Left renal cortex interstitium (tissue), 4 donors: Measurements from ENCODE around the gene SLC39A11. TPM values are rescaled to one million over a fixed set of nuclear protein-coding genes. Genes with fewer than 3 reads are reported as not detected.

Source experiments
- DNase-seq, 4 donors: peaks; one replicate each; pipeline ENCODE4 v3.0.0-alpha.2; 2013; ENCODE audit warnings: low read depth in 4 of 4, low spot score in 2 of 4, missing footprints in 1 of 4
- polyA plus RNA-seq, 4 donors: library from polyadenylated mRNA; unstranded; fragments of 120-200 nt; gene quantifications; one replicate each; pipeline ENCODE4 v1.2.1, GENCODE V29; 2013; ENCODE audit not compliant: insufficient read length in 4 of 4

The SLC39A11 gene
- polyA plus RNA-seq, 4 donors = 23.6 to 28.4 (median 26.0) TPM

DNA sequence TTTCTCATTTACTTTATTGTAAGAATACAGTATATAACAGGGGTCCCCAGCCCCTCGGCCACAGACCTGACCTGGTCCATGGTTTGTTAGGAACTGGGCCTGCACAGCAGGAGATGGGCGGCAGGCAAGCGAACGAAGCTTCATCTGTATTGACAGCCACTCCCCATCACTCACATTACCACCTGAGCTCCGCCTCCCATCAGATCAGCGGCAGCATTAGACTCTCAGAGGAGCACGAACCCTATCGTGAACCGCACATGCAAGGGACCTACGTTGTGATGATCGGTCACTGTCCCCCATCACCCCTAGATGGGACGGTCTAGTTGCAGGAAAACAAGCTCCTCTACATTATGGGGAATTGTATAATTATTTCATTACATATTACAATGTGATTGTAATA, 410.6 kb downstream of the SLC39A11 start:
- no peak for DNase-seq

- no peak for DNase-seq
Observed at GRCh38 chr17:72677714-72678390, 414.6 kb downstream of the SLC39A11 start.

- no peak for DNase-seq
Observed at GRCh38 chr17:72677108-72677507, 415.4 kb downstream of the SLC39A11 start.

DNA sequence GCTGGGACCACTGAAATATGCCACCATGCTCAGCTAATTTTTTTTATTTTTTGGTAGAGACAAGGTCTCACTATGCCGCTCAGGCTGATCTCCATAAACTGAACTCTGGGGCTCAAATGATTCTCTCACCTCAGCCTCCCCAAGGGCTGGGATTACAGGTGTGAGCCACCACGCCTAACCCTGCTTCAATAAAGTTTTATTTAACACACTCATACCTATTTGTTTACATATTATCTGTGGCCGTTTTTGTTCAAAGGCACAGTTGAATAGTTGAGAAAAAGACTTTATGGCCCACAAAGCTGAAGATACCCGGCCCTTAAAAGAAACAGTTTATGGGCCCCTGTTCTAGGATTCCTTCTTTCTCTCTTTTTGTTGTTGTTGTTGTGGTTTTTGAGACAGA, 419.8 kb downstream of the SLC39A11 start:
- no peak for DNase-seq

DNA sequence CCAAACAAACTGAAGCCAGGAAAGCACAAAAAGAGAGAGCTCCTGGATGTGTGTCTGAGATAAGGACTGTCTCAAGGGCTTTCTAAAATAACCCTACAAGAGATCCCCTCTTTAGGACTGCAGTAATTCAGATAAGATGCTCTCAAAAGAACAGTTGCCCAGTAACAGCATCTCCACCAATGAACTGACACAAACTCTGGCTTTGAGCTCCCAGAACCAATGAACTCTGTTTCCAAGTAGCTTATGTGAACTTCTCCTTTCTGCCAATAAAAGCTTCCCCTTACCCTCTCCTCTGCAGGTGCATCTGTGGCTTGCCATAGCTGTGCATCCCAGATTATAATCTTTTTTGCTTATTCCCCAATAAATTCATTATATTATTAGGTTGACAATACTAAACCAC, 421.5 kb downstream of the SLC39A11 start:
- no peak for DNase-seq

DNA sequence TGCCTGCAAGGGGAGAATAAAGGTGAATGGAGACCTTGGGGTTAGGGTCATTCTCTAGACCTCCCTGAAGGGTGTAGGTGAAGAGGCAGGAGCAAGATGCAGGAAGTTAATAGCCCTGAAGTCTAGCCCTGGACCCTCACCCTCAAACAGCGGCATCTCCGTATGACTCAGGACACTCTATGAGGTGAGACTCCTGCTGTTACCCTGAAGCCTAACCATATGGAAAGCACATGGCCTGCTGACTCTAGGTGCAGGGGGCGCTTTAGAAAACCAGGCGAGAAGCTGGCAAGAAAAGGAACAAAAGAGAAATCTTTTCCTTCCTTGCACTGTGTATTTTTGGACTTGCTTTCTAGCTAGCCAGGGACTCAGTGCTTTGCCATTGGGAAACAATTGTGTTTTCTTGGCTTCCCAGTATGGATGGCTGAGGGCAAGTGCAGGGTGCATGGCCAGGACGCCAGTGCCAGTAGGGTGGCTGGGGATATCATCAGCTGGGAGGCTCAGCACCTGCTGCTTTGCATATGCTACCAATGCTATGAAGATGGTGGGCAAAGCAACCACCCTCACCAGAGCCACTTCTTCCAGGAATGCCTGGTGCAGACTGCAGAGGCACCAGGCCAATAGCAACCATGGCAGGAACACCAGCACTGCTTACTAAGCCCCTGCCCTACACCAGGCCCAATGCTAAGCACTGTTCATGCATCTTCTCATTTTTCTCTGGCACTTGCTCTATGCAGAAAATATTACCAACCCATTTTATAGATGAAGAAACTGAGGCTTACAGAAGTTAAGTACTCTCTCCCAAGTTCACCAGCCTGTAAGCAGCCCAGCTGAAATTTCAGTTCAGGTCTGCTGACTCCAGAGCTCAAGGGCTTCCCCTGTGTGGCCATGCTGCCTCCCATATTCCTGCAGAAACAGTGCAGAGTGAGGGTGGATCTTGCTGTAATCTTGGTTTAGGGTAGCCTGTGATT, 425.1 kb downstream of the SLC39A11 start:
- no peak for DNase-seq

GRCh38 chr17:72665852-72666851, 426.3 kb downstream of the SLC39A11 start:
- peak in 2 of 4 donors; percentile 13 to 20 for DNase-seq

DNA sequence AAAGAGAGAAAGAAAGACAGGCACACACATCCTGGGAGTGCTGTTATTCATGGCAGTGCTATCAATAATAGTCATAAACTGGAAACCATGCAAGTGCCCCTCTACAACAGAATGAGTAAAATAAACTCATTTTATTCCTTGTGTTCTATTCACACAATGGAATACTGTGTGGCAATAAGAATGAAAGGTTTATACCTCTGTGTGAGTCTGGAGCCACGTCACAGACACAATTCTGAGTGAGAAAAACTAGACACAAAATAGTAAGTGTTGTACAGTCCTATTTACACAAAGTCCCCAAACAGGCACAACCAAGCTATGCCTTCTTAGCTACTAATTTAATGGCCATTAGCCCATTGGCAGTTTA, 429.7 kb downstream of the SLC39A11 start:
- DNase-seq = no peak

- DNase-seq = no peak
Observed at GRCh38 chr17:72661945-72662826, 430.3 kb downstream of the SLC39A11 start.

DNA sequence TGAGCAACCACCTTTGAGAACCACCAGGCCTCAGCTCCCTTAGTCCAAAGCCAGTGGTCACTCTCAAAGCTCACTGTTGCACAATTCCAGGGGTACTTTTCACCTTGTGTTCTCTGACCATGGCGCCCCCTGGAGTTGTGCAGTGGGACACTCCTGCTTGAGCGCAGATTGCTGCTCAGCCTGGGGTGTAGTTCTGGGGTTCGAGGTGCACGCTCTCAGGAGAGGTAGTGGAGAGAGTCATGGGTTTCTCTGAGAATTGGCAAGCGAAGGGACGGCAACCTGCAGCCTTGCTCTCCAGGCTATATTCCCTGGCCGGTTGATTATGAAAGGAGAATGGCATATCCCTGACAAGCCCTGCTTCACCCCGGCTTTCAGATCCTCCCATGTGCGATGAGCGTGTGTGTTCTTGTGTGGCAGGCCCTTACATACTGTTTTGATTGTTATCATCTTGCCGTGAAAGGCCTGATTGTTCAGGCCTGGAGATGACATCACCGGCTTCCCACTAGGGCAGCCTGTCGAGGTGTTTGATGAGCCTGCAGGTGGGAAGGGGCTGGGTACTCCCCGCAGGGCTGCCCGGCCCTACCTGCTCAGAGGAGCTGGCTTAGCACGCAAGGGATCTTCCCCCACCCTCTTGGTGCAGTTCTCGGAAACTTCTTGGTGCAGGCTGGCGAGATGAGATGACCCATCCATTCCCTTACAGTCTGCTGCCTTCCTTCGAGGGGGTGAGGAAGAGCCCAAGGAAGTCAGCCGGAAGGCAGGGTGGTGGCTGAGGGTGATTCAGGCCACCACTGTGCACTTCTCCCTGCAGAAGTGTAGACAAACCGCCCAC, 431.2 kb downstream of the SLC39A11 start:
- DNase-seq = no peak

- DNase-seq = no peak
Observed at GRCh38 chr17:72660274-72661115, 432.0 kb downstream of the SLC39A11 start.

DNA sequence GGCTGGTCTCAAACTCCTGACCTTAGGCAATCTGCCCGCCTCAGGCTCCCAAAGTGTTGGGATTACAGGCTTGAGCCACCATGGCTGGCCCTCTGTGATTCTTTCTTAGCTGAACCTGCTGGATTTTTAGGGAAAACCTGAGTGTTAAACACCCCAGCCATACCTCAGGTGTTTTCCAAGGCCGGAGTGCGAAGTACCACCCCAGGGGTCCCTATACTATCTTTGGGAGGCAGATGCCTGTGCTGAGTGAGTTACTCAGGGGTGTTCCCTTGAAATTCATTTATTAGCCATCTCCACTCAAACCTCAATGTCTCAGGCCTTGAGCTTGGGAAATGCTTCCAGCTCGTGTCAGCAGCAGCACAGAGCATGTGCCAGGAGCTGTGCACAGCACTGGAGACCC, 432.7 kb downstream of the SLC39A11 start:
- DNase-seq = no peak

DNA sequence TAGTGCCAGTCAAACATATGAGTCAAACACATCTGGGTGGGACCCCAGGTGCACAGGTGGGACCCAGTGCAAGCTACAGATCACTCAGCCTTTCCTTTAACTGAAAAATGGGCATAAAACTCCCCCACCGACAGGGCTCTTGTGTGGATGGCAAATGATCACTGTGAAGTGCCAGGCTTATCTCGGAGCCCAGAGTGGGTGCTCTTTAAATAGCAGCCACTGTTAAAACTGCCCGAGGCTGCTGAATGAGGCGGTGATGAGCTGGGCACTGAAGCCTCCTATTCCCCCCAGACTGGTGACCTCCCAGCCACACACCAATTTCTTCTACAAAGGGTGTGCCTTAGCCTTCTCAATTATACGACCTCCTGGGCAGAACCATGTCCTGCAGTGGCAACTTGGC, 433.8 kb downstream of the SLC39A11 start:
- no peak for DNase-seq

- DNase-seq = no peak
Observed at GRCh38 chr17:72657467-72658317, 434.8 kb downstream of the SLC39A11 start.

- no peak for DNase-seq
Observed at GRCh38 chr17:72656130-72656763, 436.2 kb downstream of the SLC39A11 start.

DNA sequence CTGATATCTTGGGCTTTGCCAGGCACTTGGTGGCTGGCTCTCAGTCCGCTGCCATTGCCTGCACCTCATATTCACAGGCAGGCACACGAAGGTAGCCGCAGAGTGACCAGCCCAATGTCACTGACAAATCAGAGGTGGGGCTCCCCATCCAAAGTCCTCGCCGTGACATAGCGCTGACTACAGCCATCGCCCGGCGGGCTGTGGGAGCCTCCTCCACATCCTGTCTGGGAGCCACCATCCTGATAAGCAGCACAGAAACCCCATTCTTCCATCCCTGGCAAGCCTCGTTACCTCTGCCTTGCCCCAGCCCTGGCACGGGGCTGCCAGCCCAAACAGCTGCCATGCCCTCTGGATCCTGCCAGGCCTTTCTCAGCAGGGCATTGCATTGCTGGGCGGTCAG, 437.8 kb downstream of the SLC39A11 start:
- no peak for DNase-seq
